ENCODE measurements around the gene EDEM2.
"Not testable (repeated sequence)": the region's sequence is repeated elsewhere in the genome, so short reads cannot be mapped to it uniquely, and the experiment has no call there.

Gene EDEM2

DNA sequence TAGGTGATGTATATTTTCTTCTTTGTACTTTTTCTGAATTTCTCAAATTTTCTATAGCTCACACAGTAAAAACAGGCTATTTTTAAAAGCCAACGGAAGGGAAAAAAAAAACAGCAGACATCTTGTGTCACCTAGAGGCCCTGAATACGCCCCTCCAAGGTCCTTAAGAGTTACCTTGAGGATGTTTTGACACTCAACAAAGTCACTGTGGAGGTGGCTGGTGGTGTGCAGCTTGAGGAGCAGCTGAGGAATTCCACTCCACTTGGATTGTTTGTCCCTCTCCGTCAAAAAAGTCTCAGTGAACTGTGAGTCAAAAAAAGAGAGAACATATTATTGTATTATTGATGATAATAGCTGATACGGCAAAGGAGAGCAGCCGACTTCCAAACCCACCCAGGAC, 69.3 kb downstream of the EDEM2 start:
- WGBS: 100% methylated on average over 3 of the region's 5 CpGs
- Histone ChIP-seq H3K79me1 (replicated peaks; ENCODE audit: low read length, poor library complexity, severe bottlenecking) (peaks cover 9% of the 10 kb centered on the region), H2AFZ (ENCODE audit: low read depth, low read length) (no peak overlapping the region), H3K27ac (ENCODE audit: low read length, poor library complexity, severe bottlenecking) (no peak overlapping the region), H3K36me3 (ENCODE audit: control insufficient read depth in 1 of 2, insufficient read depth in 2 of 2, low read depth in 1 of 2, low read length in 2 of 2) (peaks cover 11 to 19% of the 10 kb centered on the region in 2 experiments), H4K91ac (ENCODE audit: low read length) (no peak overlapping the region), H3K9ac (ENCODE audit: low read length) (no peak overlapping the region), H2BK120ac (ENCODE audit: low read depth, low read length) (no peak overlapping the region), H4K8ac (ENCODE audit: low read length) (no peak overlapping the region), H3K27me3 (ENCODE audit: control insufficient read depth in 1 of 2, insufficient read depth in 1 of 2, low read length in 2 of 2) (no peaks in the 10 kb centered on the region), H2BK5ac (ENCODE audit: low read depth, low read length, poor library complexity, severe bottlenecking) (no peak overlapping the region), H3K23ac (ENCODE audit: low read length in 2 of 2) (no peak overlapping the region), H3K14ac (ENCODE audit: low read length in 2 of 2) (no peak overlapping the region), H2AK5ac (ENCODE audit: low read length, severe bottlenecking) (no peak overlapping the region), H2BK15ac (ENCODE audit: low read depth, poor library complexity, severe bottlenecking) (no peak overlapping the region), H3K4me3 (ENCODE audit: insufficient read depth in 1 of 2, low read depth in 1 of 2, low read length in 2 of 2) (no peak overlapping the region), H3K18ac (ENCODE audit: low read depth in 1 of 2, low read length in 2 of 2) (no peak overlapping the region), H3K4me1 (ENCODE audit: control insufficient read depth, insufficient read depth, low read depth, low read length) (peaks cover 3% of the 10 kb centered on the region), H3K9me3 (ENCODE audit: control insufficient read depth, low read length) (no peaks in the 10 kb centered on the region), H2BK12ac (ENCODE audit: low read length in 2 of 2) (no peak overlapping the region), H3K4ac (ENCODE audit: low read depth in 1 of 2, low read length in 2 of 2) (no peak overlapping the region), H3K4me2 (ENCODE audit: low read length, poor library complexity, severe bottlenecking) (no peak overlapping the region)
- no peak for DNase-seq

DNA sequence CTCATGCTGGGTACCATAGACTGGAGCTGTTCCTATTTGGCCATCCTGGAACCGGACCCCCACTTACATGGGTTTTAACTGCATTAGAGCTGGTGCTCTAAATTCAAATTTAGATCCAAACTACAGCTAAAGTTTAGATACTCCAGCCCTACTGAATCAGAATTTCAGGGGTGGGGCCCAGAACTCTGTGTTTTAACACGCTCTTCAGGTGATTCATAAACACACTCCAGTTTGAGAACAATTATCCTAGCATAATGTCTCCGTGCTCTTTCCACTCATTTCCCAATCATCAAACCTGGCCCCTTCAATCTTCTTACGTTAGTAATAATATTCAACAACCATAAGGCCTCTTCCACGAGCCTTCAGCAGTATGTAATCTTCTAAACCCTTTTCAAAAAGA, 69.8 kb downstream of the EDEM2 start:
- H3K18ac ChIP-seq (ENCODE audit: low read depth in 1 of 2, low read length in 2 of 2): no peak overlapping the region
- no peak overlapping the region for H2BK12ac ChIP-seq (ENCODE audit: low read length in 2 of 2)
- 99% methylated on average over 5 of the region's 5 CpGs for WGBS
- no peak for DNase-seq
- H3K4me3 ChIP-seq (ENCODE audit: insufficient read depth in 1 of 2, low read depth in 1 of 2, low read length in 2 of 2): no peak overlapping the region
- no peak overlapping the region for H2BK15ac ChIP-seq (ENCODE audit: low read depth, poor library complexity, severe bottlenecking)
- H3K36me3 ChIP-seq (ENCODE audit: control insufficient read depth in 1 of 2, insufficient read depth in 2 of 2, low read depth in 1 of 2, low read length in 2 of 2): peaks cover 11 to 19% of the 10 kb centered on the region in 2 experiments
- no peak overlapping the region for H3K4me2 ChIP-seq (ENCODE audit: low read length, poor library complexity, severe bottlenecking)
- H2BK5ac ChIP-seq (ENCODE audit: low read depth, low read length, poor library complexity, severe bottlenecking): no peak overlapping the region
- H3K23ac ChIP-seq (ENCODE audit: low read length in 2 of 2): no peak overlapping the region
- no peak overlapping the region for H4K8ac ChIP-seq (ENCODE audit: low read length)
- H3K9ac ChIP-seq (ENCODE audit: low read length): no peak overlapping the region
- H2AK5ac ChIP-seq (ENCODE audit: low read length, severe bottlenecking): no peak overlapping the region
- no peak overlapping the region for H3K4ac ChIP-seq (ENCODE audit: low read depth in 1 of 2, low read length in 2 of 2)
- no peak overlapping the region for H2AFZ ChIP-seq (ENCODE audit: low read depth, low read length)
- no peaks in the 10 kb centered on the region for H3K9me3 ChIP-seq (ENCODE audit: control insufficient read depth, low read length)
- no peak overlapping the region for H2BK120ac ChIP-seq (ENCODE audit: low read depth, low read length)
- H3K27me3 ChIP-seq (ENCODE audit: control insufficient read depth in 1 of 2, insufficient read depth in 1 of 2, low read length in 2 of 2): no peaks in the 10 kb centered on the region
- no peak overlapping the region for H4K91ac ChIP-seq (ENCODE audit: low read length)
- H3K14ac ChIP-seq (ENCODE audit: low read length in 2 of 2): no peak overlapping the region
- no peak overlapping the region for H3K27ac ChIP-seq (ENCODE audit: low read length, poor library complexity, severe bottlenecking)
- H3K4me1 ChIP-seq (ENCODE audit: control insufficient read depth, insufficient read depth, low read depth, low read length): peaks cover 3% of the 10 kb centered on the region
- peaks cover 9% of the 10 kb centered on the region for H3K79me1 ChIP-seq (replicated peaks; ENCODE audit: low read length, poor library complexity, severe bottlenecking)

DNA sequence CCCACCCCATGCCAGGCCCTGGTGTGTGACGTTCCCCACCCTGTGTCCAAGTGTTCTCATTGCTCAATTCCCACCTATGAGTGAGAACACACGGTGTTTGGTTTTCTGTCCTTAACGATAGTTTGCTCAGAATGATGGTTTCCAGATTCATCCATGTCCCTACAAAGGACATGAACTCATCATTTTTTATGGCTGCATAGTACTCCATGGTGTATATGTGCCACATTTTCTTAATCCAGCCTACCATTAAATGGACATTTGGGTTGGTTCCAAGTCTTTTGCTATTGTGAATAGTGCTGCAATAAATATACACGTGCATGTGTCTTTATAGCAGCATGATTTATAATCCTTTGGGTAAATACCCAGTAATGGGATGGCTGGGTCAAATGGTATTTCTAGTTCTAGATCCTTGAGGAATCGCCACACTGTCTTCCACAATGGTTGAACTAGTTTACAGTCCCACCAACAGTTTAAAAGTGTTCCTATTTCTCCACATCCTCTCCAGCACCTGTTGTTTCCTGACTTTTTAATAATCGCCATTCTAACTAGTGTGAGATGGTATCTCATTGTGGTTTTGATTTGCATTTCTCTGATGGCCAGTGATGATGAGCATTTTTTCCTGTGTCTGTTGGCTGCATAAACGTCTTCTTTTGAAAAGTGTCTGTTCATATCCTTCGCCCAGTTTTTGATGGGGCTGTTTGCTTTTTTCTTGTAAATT, 75.5 kb downstream of the EDEM2 start:
- not testable (repeated sequence) for H2BK12ac ChIP-seq (ENCODE audit: low read length in 2 of 2); H2BK15ac ChIP-seq (ENCODE audit: low read depth, poor library complexity, severe bottlenecking); H3K4me1 ChIP-seq (ENCODE audit: control insufficient read depth, insufficient read depth, low read depth, low read length); H3K23ac ChIP-seq (ENCODE audit: low read length in 2 of 2); H3K9me3 ChIP-seq (ENCODE audit: control insufficient read depth, low read length); H3K14ac ChIP-seq (ENCODE audit: low read length in 2 of 2); H3K27ac ChIP-seq (ENCODE audit: low read length, poor library complexity, severe bottlenecking); H3K18ac ChIP-seq (ENCODE audit: low read depth in 1 of 2, low read length in 2 of 2); H4K8ac ChIP-seq (ENCODE audit: low read length); H2BK5ac ChIP-seq (ENCODE audit: low read depth, low read length, poor library complexity, severe bottlenecking); H2BK120ac ChIP-seq (ENCODE audit: low read depth, low read length); H3K4me2 ChIP-seq (ENCODE audit: low read length, poor library complexity, severe bottlenecking); H2AK5ac ChIP-seq (ENCODE audit: low read length, severe bottlenecking); DNase-seq; H3K79me1 ChIP-seq (replicated peaks; ENCODE audit: low read length, poor library complexity, severe bottlenecking); H2AFZ ChIP-seq (ENCODE audit: low read depth, low read length); H4K91ac ChIP-seq (ENCODE audit: low read length); H3K9ac ChIP-seq (ENCODE audit: low read length); H3K27me3 ChIP-seq (ENCODE audit: control insufficient read depth in 1 of 2, insufficient read depth in 1 of 2, low read length in 2 of 2); H3K4me3 ChIP-seq (ENCODE audit: insufficient read depth in 1 of 2, low read depth in 1 of 2, low read length in 2 of 2); H3K4ac ChIP-seq (ENCODE audit: low read depth in 1 of 2, low read length in 2 of 2)
- WGBS: 95% methylated on average over 7 of the region's 8 CpGs
- peaks cover 3 to 27% of the 10 kb centered on the region in 2 experiments for H3K36me3 ChIP-seq (ENCODE audit: control insufficient read depth in 1 of 2, insufficient read depth in 2 of 2, low read depth in 1 of 2, low read length in 2 of 2)

DNA sequence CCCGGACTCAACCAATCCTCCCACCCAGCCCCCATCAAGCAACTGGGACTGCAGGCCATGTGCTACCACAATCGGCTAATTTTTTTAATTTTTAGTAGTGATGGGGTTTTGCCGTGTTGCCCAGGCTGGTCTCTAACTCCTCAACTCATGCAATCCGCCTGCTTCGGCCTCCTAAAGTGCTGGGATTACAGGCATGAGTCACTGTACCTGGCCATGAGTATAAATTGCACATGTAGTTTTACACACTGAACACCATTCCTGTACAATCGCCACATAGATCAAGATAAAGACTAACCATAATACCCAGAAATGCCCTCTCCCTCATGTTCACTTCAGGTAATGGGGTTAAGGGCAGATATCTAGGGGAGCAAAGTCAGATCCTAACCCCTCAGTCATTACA, 80.9 kb downstream of the EDEM2 start:
- H3K27me3 ChIP-seq (ENCODE audit: control insufficient read depth in 1 of 2, insufficient read depth in 1 of 2, low read length in 2 of 2): no peaks in the 10 kb centered on the region
- WGBS: 91% methylated on average over 5 of the region's 6 CpGs
- peaks cover 6 to 50% of the 10 kb centered on the region in 2 experiments for H3K36me3 ChIP-seq (ENCODE audit: control insufficient read depth in 1 of 2, insufficient read depth in 2 of 2, low read depth in 1 of 2, low read length in 2 of 2)
- H3K23ac ChIP-seq (ENCODE audit: low read length in 2 of 2): no peak overlapping the region
- no peaks in the 10 kb centered on the region for H3K4me1 ChIP-seq (ENCODE audit: control insufficient read depth, insufficient read depth, low read depth, low read length)
- no peak overlapping the region for H3K27ac ChIP-seq (ENCODE audit: low read length, poor library complexity, severe bottlenecking)
- peaks cover 5% of the 10 kb centered on the region for H3K79me1 ChIP-seq (replicated peaks; ENCODE audit: low read length, poor library complexity, severe bottlenecking)
- H3K4ac ChIP-seq (ENCODE audit: low read depth in 1 of 2, low read length in 2 of 2): no peak overlapping the region
- no peak overlapping the region for H2BK5ac ChIP-seq (ENCODE audit: low read depth, low read length, poor library complexity, severe bottlenecking)
- no peak overlapping the region for H2AFZ ChIP-seq (ENCODE audit: low read depth, low read length)
- H2AK5ac ChIP-seq (ENCODE audit: low read length, severe bottlenecking): no peak overlapping the region
- H2BK120ac ChIP-seq (ENCODE audit: low read depth, low read length): no peak overlapping the region
- no peak overlapping the region for H2BK12ac ChIP-seq (ENCODE audit: low read length in 2 of 2)
- no peak overlapping the region for H3K14ac ChIP-seq (ENCODE audit: low read length in 2 of 2)
- no peak overlapping the region for H3K4me2 ChIP-seq (ENCODE audit: low read length, poor library complexity, severe bottlenecking)
- H2BK15ac ChIP-seq (ENCODE audit: low read depth, poor library complexity, severe bottlenecking): no peak overlapping the region
- no peak overlapping the region for H4K91ac ChIP-seq (ENCODE audit: low read length)
- H3K9me3 ChIP-seq (ENCODE audit: control insufficient read depth, low read length): no peaks in the 10 kb centered on the region
- no peak overlapping the region for H3K4me3 ChIP-seq (ENCODE audit: insufficient read depth in 1 of 2, low read depth in 1 of 2, low read length in 2 of 2)
- no peak for DNase-seq
- H3K9ac ChIP-seq (ENCODE audit: low read length): no peak overlapping the region
- no peak overlapping the region for H4K8ac ChIP-seq (ENCODE audit: low read length)
- H3K18ac ChIP-seq (ENCODE audit: low read depth in 1 of 2, low read length in 2 of 2): no peak overlapping the region
